ENCODE results near the gene REV1.

- TF ChIP-seq, protein P1, sequence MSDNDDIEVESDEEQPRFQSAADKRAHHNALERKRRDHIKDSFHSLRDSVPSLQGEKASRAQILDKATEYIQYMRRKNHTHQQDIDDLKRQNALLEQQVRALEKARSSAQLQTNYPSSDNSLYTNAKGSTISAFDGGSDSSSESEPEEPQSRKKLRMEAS (CRISPR knock-in tag; IDR thresholded peaks at IDR 0.05), result no peak
- TF ChIP-seq ETV6 (CRISPR knock-in tag; IDR thresholded peaks at IDR 0.05) (no peak), NR3C1 (CRISPR knock-in tag; conservative IDR thresholded peaks at IDR 0.05; ENCODE audit: low read depth) (no peak), SP1 (CRISPR knock-in tag; conservative IDR thresholded peaks at IDR 0.05) (no peak), CREM (CRISPR knock-in tag; IDR thresholded peaks at IDR 0.05) (no peak), IRF2 (CRISPR knock-in tag; IDR thresholded peaks at IDR 0.05; ENCODE audit: borderline replicate concordance, low read depth) (no peak), USF2 (CRISPR knock-in tag; IDR thresholded peaks at IDR 0.05) (no peak), NR1H2 (CRISPR knock-in tag; IDR thresholded peaks at IDR 0.05) (no peak), HMGA2 (CRISPR knock-in tag; IDR thresholded peaks at IDR 0.05) (no peak), CBFB (CRISPR knock-in tag; IDR thresholded peaks at IDR 0.05; ENCODE audit: low read depth) (no peak)
- TF ChIP-seq, protein P2, sequence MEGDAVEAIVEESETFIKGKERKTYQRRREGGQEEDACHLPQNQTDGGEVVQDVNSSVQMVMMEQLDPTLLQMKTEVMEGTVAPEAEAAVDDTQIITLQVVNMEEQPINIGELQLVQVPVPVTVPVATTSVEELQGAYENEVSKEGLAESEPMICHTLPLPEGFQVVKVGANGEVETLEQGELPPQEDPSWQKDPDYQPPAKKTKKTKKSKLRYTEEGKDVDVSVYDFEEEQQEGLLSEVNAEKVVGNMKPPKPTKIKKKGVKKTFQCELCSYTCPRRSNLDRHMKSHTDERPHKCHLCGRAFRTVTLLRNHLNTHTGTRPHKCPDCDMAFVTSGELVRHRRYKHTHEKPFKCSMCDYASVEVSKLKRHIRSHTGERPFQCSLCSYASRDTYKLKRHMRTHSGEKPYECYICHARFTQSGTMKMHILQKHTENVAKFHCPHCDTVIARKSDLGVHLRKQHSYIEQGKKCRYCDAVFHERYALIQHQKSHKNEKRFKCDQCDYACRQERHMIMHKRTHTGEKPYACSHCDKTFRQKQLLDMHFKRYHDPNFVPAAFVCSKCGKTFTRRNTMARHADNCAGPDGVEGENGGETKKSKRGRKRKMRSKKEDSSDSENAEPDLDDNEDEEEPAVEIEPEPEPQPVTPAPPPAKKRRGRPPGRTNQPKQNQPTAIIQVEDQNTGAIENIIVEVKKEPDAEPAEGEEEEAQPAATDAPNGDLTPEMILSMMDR (IDR thresholded peaks at IDR 0.05), result no peak
- TF ChIP-seq, protein P3, sequence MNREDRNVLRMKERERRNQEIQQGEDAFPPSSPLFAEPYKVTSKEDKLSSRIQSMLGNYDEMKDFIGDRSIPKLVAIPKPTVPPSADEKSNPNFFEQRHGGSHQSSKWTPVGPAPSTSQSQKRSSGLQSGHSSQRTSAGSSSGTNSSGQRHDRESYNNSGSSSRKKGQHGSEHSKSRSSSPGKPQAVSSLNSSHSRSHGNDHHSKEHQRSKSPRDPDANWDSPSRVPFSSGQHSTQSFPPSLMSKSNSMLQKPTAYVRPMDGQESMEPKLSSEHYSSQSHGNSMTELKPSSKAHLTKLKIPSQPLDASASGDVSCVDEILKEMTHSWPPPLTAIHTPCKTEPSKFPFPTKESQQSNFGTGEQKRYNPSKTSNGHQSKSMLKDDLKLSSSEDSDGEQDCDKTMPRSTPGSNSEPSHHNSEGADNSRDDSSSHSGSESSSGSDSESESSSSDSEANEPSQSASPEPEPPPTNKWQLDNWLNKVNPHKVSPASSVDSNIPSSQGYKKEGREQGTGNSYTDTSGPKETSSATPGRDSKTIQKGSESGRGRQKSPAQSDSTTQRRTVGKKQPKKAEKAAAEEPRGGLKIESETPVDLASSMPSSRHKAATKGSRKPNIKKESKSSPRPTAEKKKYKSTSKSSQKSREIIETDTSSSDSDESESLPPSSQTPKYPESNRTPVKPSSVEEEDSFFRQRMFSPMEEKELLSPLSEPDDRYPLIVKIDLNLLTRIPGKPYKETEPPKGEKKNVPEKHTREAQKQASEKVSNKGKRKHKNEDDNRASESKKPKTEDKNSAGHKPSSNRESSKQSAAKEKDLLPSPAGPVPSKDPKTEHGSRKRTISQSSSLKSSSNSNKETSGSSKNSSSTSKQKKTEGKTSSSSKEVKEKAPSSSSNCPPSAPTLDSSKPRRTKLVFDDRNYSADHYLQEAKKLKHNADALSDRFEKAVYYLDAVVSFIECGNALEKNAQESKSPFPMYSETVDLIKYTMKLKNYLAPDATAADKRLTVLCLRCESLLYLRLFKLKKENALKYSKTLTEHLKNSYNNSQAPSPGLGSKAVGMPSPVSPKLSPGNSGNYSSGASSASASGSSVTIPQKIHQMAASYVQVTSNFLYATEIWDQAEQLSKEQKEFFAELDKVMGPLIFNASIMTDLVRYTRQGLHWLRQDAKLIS (CRISPR knock-in tag; IDR thresholded peaks at IDR 0.05; ENCODE audit: borderline replicate concordance), result no peak
- TF ChIP-seq, protein P4, sequence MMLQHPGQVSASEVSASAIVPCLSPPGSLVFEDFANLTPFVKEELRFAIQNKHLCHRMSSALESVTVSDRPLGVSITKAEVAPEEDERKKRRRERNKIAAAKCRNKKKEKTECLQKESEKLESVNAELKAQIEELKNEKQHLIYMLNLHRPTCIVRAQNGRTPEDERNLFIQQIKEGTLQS (CRISPR knock-in tag; conservative IDR thresholded peaks at IDR 0.05), result no peak
- TF ChIP-seq, protein P5, sequence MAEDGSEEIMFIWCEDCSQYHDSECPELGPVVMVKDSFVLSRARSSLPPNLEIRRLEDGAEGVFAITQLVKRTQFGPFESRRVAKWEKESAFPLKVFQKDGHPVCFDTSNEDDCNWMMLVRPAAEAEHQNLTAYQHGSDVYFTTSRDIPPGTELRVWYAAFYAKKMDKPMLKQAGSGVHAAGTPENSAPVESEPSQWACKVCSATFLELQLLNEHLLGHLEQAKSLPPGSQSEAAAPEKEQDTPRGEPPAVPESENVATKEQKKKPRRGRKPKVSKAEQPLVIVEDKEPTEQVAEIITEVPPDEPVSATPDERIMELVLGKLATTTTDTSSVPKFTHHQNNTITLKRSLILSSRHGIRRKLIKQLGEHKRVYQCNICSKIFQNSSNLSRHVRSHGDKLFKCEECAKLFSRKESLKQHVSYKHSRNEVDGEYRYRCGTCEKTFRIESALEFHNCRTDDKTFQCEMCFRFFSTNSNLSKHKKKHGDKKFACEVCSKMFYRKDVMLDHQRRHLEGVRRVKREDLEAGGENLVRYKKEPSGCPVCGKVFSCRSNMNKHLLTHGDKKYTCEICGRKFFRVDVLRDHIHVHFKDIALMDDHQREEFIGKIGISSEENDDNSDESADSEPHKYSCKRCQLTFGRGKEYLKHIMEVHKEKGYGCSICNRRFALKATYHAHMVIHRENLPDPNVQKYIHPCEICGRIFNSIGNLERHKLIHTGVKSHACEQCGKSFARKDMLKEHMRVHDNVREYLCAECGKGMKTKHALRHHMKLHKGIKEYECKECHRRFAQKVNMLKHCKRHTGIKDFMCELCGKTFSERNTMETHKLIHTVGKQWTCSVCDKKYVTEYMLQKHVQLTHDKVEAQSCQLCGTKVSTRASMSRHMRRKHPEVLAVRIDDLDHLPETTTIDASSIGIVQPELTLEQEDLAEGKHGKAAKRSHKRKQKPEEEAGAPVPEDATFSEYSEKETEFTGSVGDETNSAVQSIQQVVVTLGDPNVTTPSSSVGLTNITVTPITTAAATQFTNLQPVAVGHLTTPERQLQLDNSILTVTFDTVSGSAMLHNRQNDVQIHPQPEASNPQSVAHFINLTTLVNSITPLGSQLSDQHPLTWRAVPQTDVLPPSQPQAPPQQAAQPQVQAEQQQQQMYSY (CRISPR knock-in tag; IDR thresholded peaks at IDR 0.05), result no peak
Measured at GRCh38 chr2:99404039-99404796, 85.6 kb downstream of the REV1 start.

Measured in WTC11 (cell line).